ENCODE data around the gene CHST1. TPM values are rescaled to one million over a fixed set of nuclear protein-coding genes. Genes with fewer than 3 reads are reported as not detected.
A peak's percentile ranks its signal among the peaks of the same experiment; 100 is the strongest.

The CHST1 gene
- total and polyA plus RNA-seq, 2 donors (not counting 3 experiments of a cell fraction or from before 2014, with no cell fraction given): 12.6 to 40.5 TPM

DNA sequence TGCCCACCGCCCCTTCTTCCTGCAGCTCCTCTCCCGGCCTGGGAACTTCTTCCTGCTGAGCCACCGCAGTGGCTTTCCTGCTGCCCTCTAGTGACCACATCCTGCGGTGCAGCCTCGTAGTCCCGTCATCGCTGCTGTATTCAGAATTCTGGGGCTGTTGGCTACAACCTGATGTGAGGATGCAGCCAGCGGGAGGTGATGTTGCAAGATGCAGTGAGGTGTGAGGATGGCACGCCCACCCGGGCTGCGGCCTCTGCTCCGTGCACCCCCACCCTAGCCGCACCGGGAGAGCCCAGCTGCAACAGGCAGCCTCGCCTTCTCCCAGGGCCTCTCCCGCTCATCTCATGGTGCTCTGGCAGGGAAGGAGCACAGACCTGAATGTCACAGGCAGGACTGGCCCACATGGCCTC is 10.1 kb downstream of the CHST1 start:
- BruUV-seq (replicated peaks): no TSS peak
- dilution Hi-C loops (cut with MboI; ENCODE audit: extremely low pct_ligation_motif_present, low sequenced_read_pairs): no loop called here
- Histone ChIP-seq H3K4me3 (replicated peaks in 1 of 3; ENCODE audit: insufficient read depth in 1 of 3, low read depth in 1 of 3, low read length in 3 of 3) (no peak overlapping the region), H3K4me2 (ENCODE audit: insufficient read depth, low read length) (no peak overlapping the region), H3K36me3 (ENCODE audit: control insufficient read depth in 2 of 2, extremely low read depth in 1 of 2, insufficient read depth in 2 of 2, low read length in 2 of 2) (no peaks in the 10 kb centered on the region), H2AFZ (ENCODE audit: low read depth, low read length) (peak overlapping the region; percentile 10), H3K27ac (ENCODE audit: insufficient read depth, low read depth, low read length) (no peak overlapping the region), H3K79me2 (ENCODE audit: control insufficient read depth, insufficient read depth, low read length) (no peaks in the 10 kb centered on the region), H3K9me1 (replicated peaks; ENCODE audit: control insufficient read depth, extremely low read depth, insufficient read depth, low read length) (no peaks in the 10 kb centered on the region), H3K9me3 (replicated peaks; ENCODE audit: control insufficient read depth, insufficient read depth, low read length) (no peaks in the 10 kb centered on the region), H3K4me1 (ENCODE audit: control insufficient read depth, extremely low read depth, insufficient read depth, low read length) (peaks cover 41% of the 10 kb centered on the region), H4K20me1 (replicated peaks; ENCODE audit: control insufficient read depth, extremely low read depth, insufficient read depth, low read length) (no peaks in the 10 kb centered on the region), H3K27me3 (ENCODE audit: control insufficient read depth in 2 of 2, insufficient read depth in 2 of 2, low read length in 2 of 2) (no peaks in the 10 kb centered on the region), H3K9ac (replicated peaks; ENCODE audit: extremely low read depth, insufficient read depth, low read length) (no peak overlapping the region)
- POLR2A ChIA-PET: no interaction called here
- intact Hi-C loops (cut with micrococcal nuclease): loop anchor here (1.0 kb wide), 1 partner anchor 284 kb away; no protein-coding TSS in a partner anchor
- FAIRE-seq: peak; percentile 91
- CTCF ChIA-PET: interaction anchor here (0.6 to 6.5 kb wide), 46 partner anchors 9 to 321 kb away, joined by 3 to 118 read pairs (median 4); partner anchors contain the start of gene CHST1
- TF ChIP-seq, protein P1, sequence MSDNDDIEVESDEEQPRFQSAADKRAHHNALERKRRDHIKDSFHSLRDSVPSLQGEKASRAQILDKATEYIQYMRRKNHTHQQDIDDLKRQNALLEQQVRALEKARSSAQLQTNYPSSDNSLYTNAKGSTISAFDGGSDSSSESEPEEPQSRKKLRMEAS (IDR thresholded peaks at IDR 0.05; ENCODE audit: insufficient read depth, insufficient read length): no peak
- TF ChIP-seq, protein P2, sequence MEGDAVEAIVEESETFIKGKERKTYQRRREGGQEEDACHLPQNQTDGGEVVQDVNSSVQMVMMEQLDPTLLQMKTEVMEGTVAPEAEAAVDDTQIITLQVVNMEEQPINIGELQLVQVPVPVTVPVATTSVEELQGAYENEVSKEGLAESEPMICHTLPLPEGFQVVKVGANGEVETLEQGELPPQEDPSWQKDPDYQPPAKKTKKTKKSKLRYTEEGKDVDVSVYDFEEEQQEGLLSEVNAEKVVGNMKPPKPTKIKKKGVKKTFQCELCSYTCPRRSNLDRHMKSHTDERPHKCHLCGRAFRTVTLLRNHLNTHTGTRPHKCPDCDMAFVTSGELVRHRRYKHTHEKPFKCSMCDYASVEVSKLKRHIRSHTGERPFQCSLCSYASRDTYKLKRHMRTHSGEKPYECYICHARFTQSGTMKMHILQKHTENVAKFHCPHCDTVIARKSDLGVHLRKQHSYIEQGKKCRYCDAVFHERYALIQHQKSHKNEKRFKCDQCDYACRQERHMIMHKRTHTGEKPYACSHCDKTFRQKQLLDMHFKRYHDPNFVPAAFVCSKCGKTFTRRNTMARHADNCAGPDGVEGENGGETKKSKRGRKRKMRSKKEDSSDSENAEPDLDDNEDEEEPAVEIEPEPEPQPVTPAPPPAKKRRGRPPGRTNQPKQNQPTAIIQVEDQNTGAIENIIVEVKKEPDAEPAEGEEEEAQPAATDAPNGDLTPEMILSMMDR (IDR thresholded peaks at IDR 0.05; ENCODE audit: extremely low read depth in 1 of 2, insufficient read depth in 1 of 2, low read depth in 1 of 2, low read length in 2 of 2): peak; percentile 92 to 95
- DNase-seq (ENCODE audit: low read depth, low spot score): peak; percentile 78

DNA sequence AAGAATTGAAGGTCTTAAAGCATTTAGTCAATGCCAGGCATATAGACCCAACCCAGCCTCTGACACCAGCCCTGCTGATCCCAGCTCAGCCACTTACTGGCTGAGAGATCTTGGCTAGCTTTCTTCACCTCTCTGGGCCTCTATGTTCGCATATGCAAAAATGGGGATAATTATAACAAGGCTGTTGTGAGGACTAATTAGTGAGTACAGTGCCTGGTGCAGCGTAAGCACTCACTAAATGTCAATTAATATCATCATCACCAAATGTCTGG is 10.5 kb downstream of the CHST1 start:
- dilution Hi-C loops (cut with MboI; ENCODE audit: extremely low pct_ligation_motif_present, low sequenced_read_pairs) (no loop called here), intact Hi-C loops (cut with micrococcal nuclease) (loop anchor here (1.0 kb wide), 1 partner anchor 284 kb away; no protein-coding TSS in a partner anchor)
- Histone ChIP-seq H3K9ac (replicated peaks; ENCODE audit: extremely low read depth, insufficient read depth, low read length) (no peak overlapping the region), H2AFZ (ENCODE audit: low read depth, low read length) (peak overlapping the region; percentile 10), H3K4me3 (replicated peaks in 1 of 3; ENCODE audit: insufficient read depth in 1 of 3, low read depth in 1 of 3, low read length in 3 of 3) (no peak overlapping the region), H3K27me3 (ENCODE audit: control insufficient read depth in 2 of 2, insufficient read depth in 2 of 2, low read length in 2 of 2) (no peaks in the 10 kb centered on the region), H3K9me1 (replicated peaks; ENCODE audit: control insufficient read depth, extremely low read depth, insufficient read depth, low read length) (no peaks in the 10 kb centered on the region), H3K79me2 (ENCODE audit: control insufficient read depth, insufficient read depth, low read length) (no peaks in the 10 kb centered on the region), H3K27ac (ENCODE audit: insufficient read depth, low read depth, low read length) (no peak overlapping the region), H3K4me2 (ENCODE audit: insufficient read depth, low read length) (no peak overlapping the region), H3K9me3 (replicated peaks; ENCODE audit: control insufficient read depth, insufficient read depth, low read length) (no peaks in the 10 kb centered on the region), H3K4me1 (ENCODE audit: control insufficient read depth, extremely low read depth, insufficient read depth, low read length) (peaks cover 37% of the 10 kb centered on the region), H3K36me3 (ENCODE audit: control insufficient read depth in 2 of 2, extremely low read depth in 1 of 2, insufficient read depth in 2 of 2, low read length in 2 of 2) (no peaks in the 10 kb centered on the region), H4K20me1 (replicated peaks; ENCODE audit: control insufficient read depth, extremely low read depth, insufficient read depth, low read length) (no peaks in the 10 kb centered on the region)
- CTCF ChIA-PET: interaction anchor here (0.6 to 6.5 kb wide), 46 partner anchors 9 to 321 kb away, joined by 3 to 118 read pairs (median 4); partner anchors contain the start of gene CHST1
- no TSS peak for BruUV-seq (replicated peaks)
- FAIRE-seq (no peak), DNase-seq (ENCODE audit: low read depth, low spot score) (no peak)
- POLR2A ChIA-PET: no interaction called here
- TF ChIP-seq, protein P2 (IDR thresholded peaks at IDR 0.05; ENCODE audit: extremely low read depth in 1 of 2, insufficient read depth in 1 of 2, low read depth in 1 of 2, low read length in 2 of 2): no peak

All from endothelial cell of umbilical vein (primary cell).